Fibroblast of lung (primary cell): ENCODE data around the gene PGLYRP1.

Source experiments
- CTCF ChIP-seq, 2 donors: IDR thresholded peaks in 1 of 2; conservative IDR thresholded peaks in 1 of 2; 1 replicate in 1 of 2; 2 replicates in 1 of 2; pipeline ENCODE4 v1.5.1; 2011 to 2012; ENCODE audit warnings: low read length in 2 of 2, control low read depth in 1 of 2, inconsistent platforms in 1 of 2, low read depth in 1 of 2, mild to moderate bottlenecking in 1 of 2
- EZH2 ChIP-seq: IDR thresholded peaks from 2 replicates; pipeline ENCODE4 v1.5.1; 2012; ENCODE audit warnings: low read length, control low read depth, mild to moderate bottlenecking; ENCODE audit errors: missing control alignments

GRCh38 chr19:46031781-46032596 lies 9.1 kb upstream of the PGLYRP1 start:
- TF ChIP-seq CTCF (conservative IDR thresholded peaks at IDR 0.05 in 1 of 2, IDR thresholded peaks at IDR 0.05 in 1 of 2; ENCODE audit: low read depth in 1 of 2, low read length in 2 of 2) (no peak), EZH2 (no peak)
